HG03135 (cell line): ENCODE results near the gene JAG1.
A peak's percentile ranks its signal among the peaks of the same experiment; 100 is the strongest.

Experiments used
- ATAC-seq: cut with Tn5 transposase; IDR thresholded peaks from one replicate; pipeline ENCODE4 v1.9.1; 2021; ENCODE audit warnings: mild to moderate bottlenecking, moderate library complexity; ENCODE audit not compliant: unreplicated experiment

JAG1 gene

GRCh38 chr20:10699941-10700340 is 26.1 kb upstream of the JAG1 start:
- no peak for ATAC-seq

- no peak for ATAC-seq
Observed at GRCh38 chr20:10699489-10699888, 25.7 kb upstream of the JAG1 start.

GRCh38 chr20:10696650-10697049 is 22.9 kb upstream of the JAG1 start:
- no peak for ATAC-seq

- ATAC-seq, result no peak
Observed at GRCh38 chr20:10689385-10689784, 15.6 kb upstream of the JAG1 start.

GRCh38 chr20:10687895-10688294 is 14.1 kb upstream of the JAG1 start:
- ATAC-seq, result no peak

- ATAC-seq, result no peak
Observed at GRCh38 chr20:10686356-10687133, 12.7 kb upstream of the JAG1 start.

GRCh38 chr20:10683537-10683936 is 9.7 kb upstream of the JAG1 start:
- no peak for ATAC-seq

- no peak for ATAC-seq
Observed at GRCh38 chr20:10682939-10683338, 9.1 kb upstream of the JAG1 start.

GRCh38 chr20:10681494-10681893 is 7.7 kb upstream of the JAG1 start:
- no peak for ATAC-seq

GRCh38 chr20:10680571-10680970 is 6.8 kb upstream of the JAG1 start:
- ATAC-seq, result no peak

- no peak for ATAC-seq
Observed at GRCh38 chr20:10679269-10679668, 5.5 kb upstream of the JAG1 start.

- no peak for ATAC-seq
Observed at GRCh38 chr20:10676518-10676917, 2.7 kb upstream of the JAG1 start.

GRCh38 chr20:10675450-10675848 is 1.6 kb upstream of the JAG1 start:
- ATAC-seq, result no peak

GRCh38 chr20:10674684-10675449 is 1.1 kb upstream of the JAG1 start:
- ATAC-seq, result peak; percentile 53

GRCh38 chr20:10673176-10673841 is 490 bp downstream of the JAG1 start:
- no peak for ATAC-seq

- ATAC-seq, result no peak
Observed at GRCh38 chr20:10672624-10673127, 1.1 kb downstream of the JAG1 start.

- no peak for ATAC-seq
Observed at GRCh38 chr20:10671919-10672623, 1.7 kb downstream of the JAG1 start.

- peak; percentile 30 for ATAC-seq
Observed at GRCh38 chr20:10671221-10671918, 2.4 kb downstream of the JAG1 start.

- no peak for ATAC-seq
Observed at GRCh38 chr20:10670501-10671220, 3.1 kb downstream of the JAG1 start.
